B cell (primary cell): ENCODE measurements around the gene LIPC. TPM values are rescaled to one million over a fixed set of nuclear protein-coding genes. Genes with fewer than 3 reads are reported as not detected.

Experiments
- ATAC-seq: fragments of 200-7000 bp; cut with Tn5 transposase; one replicate; pipeline ENCODE4 v1.10.0; 2021; ENCODE audit warnings: low read depth, mild to moderate bottlenecking, moderate number of reproducible peaks, moderate library complexity
- CTCF ChIA-PET: fragments of 350-600 bp; sonication (Branson Sonifier 250); formaldehyde crosslinking; loops from one replicate; lab custom pipeline; 2021; ENCODE audit warnings: antibody characterized with exemption, inconsistent platforms; lab: Charles Lee
- POLR2A ChIA-PET: fragments of 350-600 bp; sonication (Branson Sonifier 250); formaldehyde crosslinking; loops from one replicate; lab custom pipeline; 2021; ENCODE audit warnings: antibody characterized with exemption; lab: Charles Lee
- DNase-seq: peaks from one replicate; pipeline ENCODE4 v3.0.0; 2013
- H2AFZ ChIP-seq: 2 replicates; pipeline ENCODE4 v1.6.1; 2012; ENCODE audit warnings: mild to moderate bottlenecking, low read depth, low read length; ENCODE audit not compliant: insufficient read depth, poor library complexity, severe bottlenecking
- H3K27ac ChIP-seq, 2 donors: 1 replicate in 1 of 2; 2 replicates in 1 of 2; pipeline ENCODE4 v1.5.1; 2012 to 2013; ENCODE audit warnings: low read length in 2 of 2, mild to moderate bottlenecking in 2 of 2, moderate library complexity in 1 of 2
- H3K27me3 ChIP-seq, 4 experiments: fragments of 200-600 bp in 1 of 4; sonication (generic) in 1 of 4; replicated peaks in 1 of 4; 1 replicate in 2 of 4; 2 replicates in 2 of 4; pipeline versions ENCODE4 v1.6.1 to v1.7.0; 2013 to 2016; ENCODE audit warnings: low read length in 3 of 4, mild to moderate bottlenecking in 2 of 4, mixed read lengths in 1 of 4, moderate library complexity in 1 of 4; ENCODE audit not compliant: insufficient read depth in 4 of 4, control insufficient read depth in 3 of 4; ENCODE audit errors: control extremely low read depth in 1 of 4
- H3K36me3 ChIP-seq, 2 experiments: replicated peaks in 1 of 2; 1 replicate in 1 of 2; 2 replicates in 1 of 2; pipeline versions ENCODE4 v1.6.1 to v1.7.1; 2013; ENCODE audit warnings: low read length in 1 of 2; ENCODE audit not compliant: insufficient read depth in 2 of 2, control insufficient read depth in 1 of 2; ENCODE audit errors: control extremely low read depth in 1 of 2, extremely low read depth in 1 of 2
- H3K4me1 ChIP-seq, 2 donors: fragments of 200-600 bp in 1 of 2; sonication (generic) in 1 of 2; 1 replicate in 1 of 2; 2 replicates in 1 of 2; pipeline versions ENCODE4 v1.5.1 to v1.6.1; 2013 to 2017; ENCODE audit warnings: low read length in 2 of 2; ENCODE audit not compliant: control insufficient read depth in 2 of 2, insufficient read depth in 2 of 2
- H3K4me2 ChIP-seq: replicated peaks from 2 replicates; pipeline ENCODE3; 2012; ENCODE audit warnings: mild to moderate bottlenecking, low read depth, low read length; ENCODE audit not compliant: poor library complexity, severe bottlenecking
- H3K4me3 ChIP-seq, 5 experiments: fragments of 200-600 bp in 1 of 5; sonication (generic) in 1 of 5; 1 replicate in 3 of 5; 2 replicates in 2 of 5; pipeline versions ENCODE4 v1.5.1 to v1.7.0; 2011 to 2016; ENCODE audit warnings: low read length in 4 of 5, mild to moderate bottlenecking in 4 of 5, low read depth in 2 of 5, control low read depth in 1 of 5, moderate library complexity in 1 of 5; ENCODE audit not compliant: insufficient read depth in 1 of 5; ENCODE audit errors: control extremely low read depth in 1 of 5, extremely low read depth in 1 of 5
- H3K79me2 ChIP-seq: fragments of 200-600 bp; sonication (generic); one replicate; pipeline ENCODE4 v1.6.0; 2016; ENCODE audit warnings: low read length; ENCODE audit not compliant: control insufficient read depth, insufficient read depth
- H3K9ac ChIP-seq: fragments of 200-600 bp; sonication (generic); 2 replicates; pipeline ENCODE4 v1.6.1; 2017; ENCODE audit warnings: mild to moderate bottlenecking, low read length, moderate library complexity
- H3K9me3 ChIP-seq, 3 donors: one replicate each; pipeline versions ENCODE4 v1.6.1 to v1.7.1; 2013; ENCODE audit warnings: low read length in 2 of 3; ENCODE audit not compliant: control insufficient read depth in 2 of 3, insufficient read depth in 1 of 3; ENCODE audit errors: control extremely low read depth in 1 of 3
- H4K20me1 ChIP-seq: 2 replicates; pipeline ENCODE4 v1.6.0; 2012; ENCODE audit warnings: mild to moderate bottlenecking, low read length; ENCODE audit not compliant: insufficient read depth, control insufficient read depth, poor library complexity, severe bottlenecking
- H3K27ac Mint-ChIP-seq: one replicate; pipeline ENCODE4 v1.8.0; 2021; ENCODE audit warnings: mixed read lengths
- H3K27me3 Mint-ChIP-seq: one replicate; pipeline ENCODE4 v1.8.0; 2021; ENCODE audit warnings: mixed read lengths
- H3K4me1 Mint-ChIP-seq: one replicate; pipeline ENCODE4 v1.8.0; 2021; ENCODE audit warnings: mixed read lengths
- H3K4me3 Mint-ChIP-seq: one replicate; pipeline ENCODE4 v1.8.0; 2021; ENCODE audit warnings: mixed read lengths
- H3K9me3 Mint-ChIP-seq: one replicate; pipeline ENCODE4 v1.8.0; 2022; ENCODE audit warnings: mixed read lengths; ENCODE audit not compliant: insufficient read depth
- CTCF ChIP-seq: fragments of 200-600 bp; IDR thresholded peaks from one replicate; pipeline ENCODE4 v1.8.0; 2022; ENCODE audit warnings: antibody characterized with exemption, mild to moderate bottlenecking
- EZH2 ChIP-seq: IDR thresholded peaks from 2 replicates; pipeline ENCODE4 v1.6.1; 2012; ENCODE audit warnings: borderline replicate concordance, low read depth, mild to moderate bottlenecking, moderate library complexity, low read length; ENCODE audit not compliant: insufficient read depth, poor library complexity, severe bottlenecking
- WGBS: methylation state at CpG from one replicate; pipeline ENCODE4 v1.1.5; 2013; ENCODE audit warnings: missing lambda C conversion rate; ENCODE audit not compliant: insufficient coverage; 5-methylcytosine and 5-hydroxymethylcytosine counted together
- intact Hi-C: fragments of 100-400 bp; cut with micrococcal nuclease; formaldehyde crosslinking; loops from one replicate; pipeline ENCODE4 v1.10.0; 2022
- polyA plus RNA-seq: library from polyadenylated mRNA; depleted of rRNA; stranded (reverse); fragments of >200 nt; gene quantifications from 2 replicates; pipeline ENCODE4 v1.2.3, GENCODE V29; 2012
- total RNA-seq, 2 donors: library from RNA; stranded (reverse); fragments of 120-200 nt in 1 of 2; gene quantifications; 1 replicate in 1 of 2; 2 replicates in 1 of 2; pipeline versions ENCODE4 v1.2.3 to v1.2.4, GENCODE V29; 2013 to 2022

The LIPC gene
- total and polyA plus RNA-seq, 2 donors (not counting 1 experiment from before 2014, with no cell fraction given): not detected

DNA sequence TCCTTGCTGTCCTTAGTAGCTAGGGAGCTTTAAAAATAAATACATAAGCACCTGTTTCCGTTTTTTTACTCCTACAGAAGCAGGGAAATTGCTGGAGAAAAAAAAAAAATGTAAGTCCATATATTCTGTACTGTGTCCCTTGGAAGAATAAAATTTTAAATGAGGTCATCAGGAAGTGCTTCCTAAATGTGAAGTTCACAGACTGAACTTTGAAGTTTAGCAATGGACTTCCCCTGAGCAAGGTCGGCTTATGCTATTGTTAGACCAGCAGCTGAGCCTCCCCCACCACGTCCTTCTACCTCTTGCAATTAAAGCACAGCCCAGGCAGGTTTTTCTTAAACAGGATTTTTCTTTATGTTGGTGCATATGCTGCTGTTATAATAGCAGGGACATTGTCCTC, 26.3 kb downstream of the LIPC start:
- no peak for TF ChIP-seq EZH2
- no peak for TF ChIP-seq CTCF
- DNase-seq (no peak), ATAC-seq (no peak)
- no peaks in the 10 kb centered on the region for H3K9me3 Mint-ChIP-seq
- H3K4me3 Mint-ChIP-seq: no peak overlapping the region
- POLR2A ChIA-PET: no interaction called here
- Histone ChIP-seq H2AFZ (no peak overlapping the region), H3K27ac (no peak overlapping the region), H3K4me2 (no peak overlapping the region), H3K36me3 (no peaks in the 10 kb centered on the region), H3K4me1 (peaks cover 0 to 5% of the 10 kb centered on the region in 2 donors), H3K9ac (no peak overlapping the region), H3K4me3 (no peak overlapping the region), H4K20me1 (no peaks in the 10 kb centered on the region), H3K9me3 (no peaks in the 10 kb centered on the region), H3K27me3 (peaks cover 0 to 3% (median 0%) of the 10 kb centered on the region in 4 experiments), H3K79me2 (no peaks in the 10 kb centered on the region)
- H3K4me1 Mint-ChIP-seq: no peaks in the 10 kb centered on the region
- peaks cover 37% of the 10 kb centered on the region for H3K27me3 Mint-ChIP-seq
- no peak overlapping the region for H3K27ac Mint-ChIP-seq
- intact Hi-C loops: no loop called here
- WGBS: 0% methylated on average over 1 of the region's 3 CpGs
- CTCF ChIA-PET: no interaction called here

GRCh38 chr15:58459045-58459444, 27.3 kb downstream of the LIPC start:
- ChIA-PET CTCF (no interaction called here), POLR2A (no interaction called here)
- Histone ChIP-seq H3K9me3 (no peaks in the 10 kb centered on the region), H3K27ac (no peak overlapping the region), H3K9ac (no peak overlapping the region), H2AFZ (no peak overlapping the region), H3K4me2 (no peak overlapping the region), H3K79me2 (no peaks in the 10 kb centered on the region), H3K4me3 (no peak overlapping the region), H3K27me3 (peaks cover 0 to 3% (median 0%) of the 10 kb centered on the region in 4 experiments), H4K20me1 (no peaks in the 10 kb centered on the region), H3K36me3 (no peaks in the 10 kb centered on the region), H3K4me1 (peaks cover 0 to 5% of the 10 kb centered on the region in 2 donors)
- intact Hi-C loops: no loop called here
- DNase-seq: no peak
- Mint-ChIP-seq H3K27ac (no peak overlapping the region), H3K9me3 (no peaks in the 10 kb centered on the region), H3K27me3 (peaks cover 40% of the 10 kb centered on the region), H3K4me1 (no peaks in the 10 kb centered on the region), H3K4me3 (no peak overlapping the region)
- TF ChIP-seq CTCF (no peak), EZH2 (no peak)
- no peak for ATAC-seq
- 50% methylated on average over 1 of the region's 2 CpGs for WGBS
